ENCODE measurements around the gene DLL4. TPM values are rescaled to one million over a fixed set of nuclear protein-coding genes. Genes with fewer than 3 reads are reported as not detected.

Gene DLL4
- 0.88 and 3.1 TPM in 2 replicates for total RNA-seq

GRCh38 chr15:40928821-40929659, at the start of gene DLL4:
Gene DLL4, plus strand, starts transcription at chr15:40929340. Its CDS starts 329 bp downstream, at chr15:40929669.

GRCh38 chr15:40893733-40894680, 35.1 kb upstream of the DLL4 start, which contains the start of gene VPS18:
Gene VPS18, plus strand, starts transcription at chr15:40894450. Its CDS starts 319 bp downstream, at chr15:40894769.

GRCh38 chr15:40952901-40953712, 24.0 kb downstream of the DLL4 start, which contains the start of gene CHAC1:
Gene CHAC1, plus strand, starts transcription at chr15:40953471. Its CDS starts 113 bp downstream, at chr15:40953584.

Other genes with a start within 250 kb of the DLL4 start
- gene RAD51, start 234.2 kb upstream of the DLL4 start, total RNA-seq: 4.2 and 11.5 TPM in 2 replicates
- 20.5 and 21.7 TPM in 2 replicates for gene RMDN3, start 174.1 kb upstream of the DLL4 start, total RNA-seq
- gene GCHFR, start 165.3 kb upstream of the DLL4 start, total RNA-seq: 7.7 and 11.5 TPM in 2 replicates
- not detected in 2 replicates for gene C15orf62, start 159.4 kb upstream of the DLL4 start, total RNA-seq
- 16.3 and 40.4 TPM in 2 replicates for gene ZFYVE19, start 122.3 kb upstream of the DLL4 start, total RNA-seq
- 25.0 and 63.8 TPM in 2 replicates for gene DNAJC17, start 121.9 kb upstream of the DLL4 start, total RNA-seq
- not detected in 2 replicates for gene PPP1R14D, start 100.6 kb upstream of the DLL4 start, total RNA-seq
- 4.1 and 31.0 TPM in 2 replicates for gene SPINT1, start 85.3 kb upstream of the DLL4 start, total RNA-seq
- not detected in 2 replicates for gene RHOV, start 55.1 kb upstream of the DLL4 start, total RNA-seq
- 35.7 and 39.4 TPM in 2 replicates for gene VPS18, start 34.9 kb upstream of the DLL4 start, total RNA-seq
- 5.0 and 63.6 TPM in 2 replicates for gene CHAC1, start 24.1 kb downstream of the DLL4 start, total RNA-seq
- 20.0 and 25.4 TPM in 2 replicates for gene INO80, start 186.9 kb downstream of the DLL4 start, total RNA-seq